ENCODE results near the gene ZNF566. TPM values are rescaled to one million over a fixed set of nuclear protein-coding genes. Genes with fewer than 3 reads are reported as not detected.

The ZNF566 gene
- total RNA-seq, 1 experiment from 2014 or later: 12.0 TPM

GRCh38 chr19:36423925-36424324 lies 65.4 kb downstream of the ZNF566 start:
- Mint-ChIP-seq H3K36me3 (ENCODE audit: insufficient read depth, unreplicated experiment) (no peaks in the 10 kb centered on the region), H3K27me3 (ENCODE audit: unreplicated experiment) (no peaks in the 10 kb centered on the region), H3K4me1 (ENCODE audit: low read depth, unreplicated experiment) (no peaks in the 10 kb centered on the region), H3K4me3 (ENCODE audit: low read depth, unreplicated experiment) (no peak overlapping the region), H3K27ac (ENCODE audit: unreplicated experiment) (no peak overlapping the region), H3K9me3 (ENCODE audit: low read depth, unreplicated experiment) (peaks cover 18% of the 10 kb centered on the region)
- no peak for TF ChIP-seq CTCF (IDR thresholded peaks at IDR 0.05; ENCODE audit: unreplicated experiment)
- intact Hi-C loops (cut with micrococcal nuclease; ENCODE audit: unreplicated experiment): no loop called here
- no TSS peak for BruUV-seq (replicated peaks)
- DNase-seq: no peak
- CTCF ChIA-PET: no interaction called here

- H3K9me3 Mint-ChIP-seq (ENCODE audit: low read depth, unreplicated experiment): peaks cover 21% of the 10 kb centered on the region
- CTCF ChIA-PET: no interaction called here
- no peak for TF ChIP-seq CTCF (IDR thresholded peaks at IDR 0.05; ENCODE audit: unreplicated experiment)
- no peak overlapping the region for H3K4me3 Mint-ChIP-seq (ENCODE audit: low read depth, unreplicated experiment)
- no peaks in the 10 kb centered on the region for H3K36me3 Mint-ChIP-seq (ENCODE audit: insufficient read depth, unreplicated experiment)
- H3K4me1 Mint-ChIP-seq (ENCODE audit: low read depth, unreplicated experiment): no peaks in the 10 kb centered on the region
- no TSS peak for BruUV-seq (replicated peaks)
- H3K27ac Mint-ChIP-seq (ENCODE audit: unreplicated experiment): no peak overlapping the region
- no peaks in the 10 kb centered on the region for H3K27me3 Mint-ChIP-seq (ENCODE audit: unreplicated experiment)
- intact Hi-C loops (cut with micrococcal nuclease; ENCODE audit: unreplicated experiment): no loop called here
- no peak for DNase-seq
These were observed 67.4 kb downstream of the ZNF566 start for GRCh38 chr19:36421749-36422481.

- Mint-ChIP-seq H3K27me3 (ENCODE audit: unreplicated experiment) (no peaks in the 10 kb centered on the region), H3K4me1 (ENCODE audit: low read depth, unreplicated experiment) (no peaks in the 10 kb centered on the region), H3K4me3 (ENCODE audit: low read depth, unreplicated experiment) (no peak overlapping the region), H3K27ac (ENCODE audit: unreplicated experiment) (no peak overlapping the region), H3K36me3 (ENCODE audit: insufficient read depth, unreplicated experiment) (no peaks in the 10 kb centered on the region), H3K9me3 (ENCODE audit: low read depth, unreplicated experiment) (peaks cover 19% of the 10 kb centered on the region)
- BruUV-seq (replicated peaks): no TSS peak
- intact Hi-C loops (cut with micrococcal nuclease; ENCODE audit: unreplicated experiment): no loop called here
- no peak for TF ChIP-seq CTCF (IDR thresholded peaks at IDR 0.05; ENCODE audit: unreplicated experiment)
- DNase-seq: no peak
- CTCF ChIA-PET: interaction anchor here (0.6 kb wide), 1 partner anchor 545 kb away, joined by 4 read pairs; no protein-coding TSS in a partner anchor
These were observed 68.2 kb downstream of the ZNF566 start for GRCh38 chr19:36420961-36421748.

GRCh38 chr19:36418287-36419001 lies 70.9 kb downstream of the ZNF566 start, which contains the start of gene ZFP82:
Gene ZFP82 (minus strand): TSS chr19:36418644. CDS start chr19:36409789, 8,855 bp downstream.
- CTCF ChIA-PET: no interaction called here
- no peaks in the 10 kb centered on the region for H3K27me3 Mint-ChIP-seq (ENCODE audit: unreplicated experiment)
- no TSS peak for BruUV-seq (replicated peaks)

More at GRCh38 chr19:36418287-36419001, 70.9 kb downstream of the ZNF566 start, which contains the start of gene ZFP82:
- Mint-ChIP-seq H3K9me3 (ENCODE audit: low read depth, unreplicated experiment) (peaks cover 19% of the 10 kb centered on the region), H3K4me3 (ENCODE audit: low read depth, unreplicated experiment) (no peak within 1 kb of the TSS), H3K4me1 (ENCODE audit: low read depth, unreplicated experiment) (no peaks in the 10 kb centered on the region), H3K36me3 (ENCODE audit: insufficient read depth, unreplicated experiment) (no peaks in the 10 kb centered on the region), H3K27ac (ENCODE audit: unreplicated experiment) (no peak within 1 kb of the TSS)
- no peak for TF ChIP-seq CTCF (IDR thresholded peaks at IDR 0.05; ENCODE audit: unreplicated experiment)
- no peak for DNase-seq
- intact Hi-C loops (cut with micrococcal nuclease; ENCODE audit: unreplicated experiment): no loop called here

Measured in Calu3 (cell line).